MCF 10A (cell line): ENCODE measurements around the gene SEMA5A. TPM values are rescaled to one million over a fixed set of nuclear protein-coding genes. Genes with fewer than 3 reads are reported as not detected.

Experiments
- BruUV-seq: library from RNA; stranded (reverse); fragments of 400-500 nt; replicated peaks from 2 replicates; lab custom pipeline; 2021; lab: Mats Ljungman, UMichigan
- CTCF ChIA-PET: fragments of 300-600 bp; sonication (Branson Sonifier 250); formaldehyde crosslinking; extraction: SDS; loops from one replicate; lab custom pipeline; 2021; ENCODE audit warnings: antibody characterized with exemption, inconsistent platforms; lab: Yijun Ruan, JAX
- POLR2A ChIA-PET: fragments of 300-600, 350-650 bp; sonication (Branson Sonifier 250); formaldehyde crosslinking; extraction: SDS; loops from one replicate; lab custom pipeline; 2020; ENCODE audit warnings: antibody characterized with exemption, inconsistent platforms; lab: Yijun Ruan, JAX
- DNase-seq: peaks from one replicate; pipeline ENCODE4 v3.0.0-alpha.2; 2018; ENCODE audit not compliant: unreplicated experiment
- H3K27ac Mint-ChIP-seq: one replicate; pipeline ENCODE4 v1.8.0; 2022; ENCODE audit warnings: mild to moderate bottlenecking, low read depth, mixed read lengths; ENCODE audit not compliant: unreplicated experiment
- H3K27me3 Mint-ChIP-seq: one replicate; pipeline ENCODE4 v1.8.0; 2022; ENCODE audit warnings: mixed read lengths; ENCODE audit not compliant: insufficient read depth, unreplicated experiment
- H3K36me3 Mint-ChIP-seq: one replicate; pipeline ENCODE4 v1.8.0; 2022; ENCODE audit warnings: mild to moderate bottlenecking, moderate library complexity, mixed read lengths; ENCODE audit not compliant: insufficient read depth, unreplicated experiment
- H3K4me1 Mint-ChIP-seq: one replicate; pipeline ENCODE4 v1.8.0; 2022; ENCODE audit warnings: mixed read lengths; ENCODE audit not compliant: insufficient read depth, unreplicated experiment
- H3K4me3 Mint-ChIP-seq: one replicate; pipeline ENCODE4 v1.8.0; 2022; ENCODE audit warnings: mild to moderate bottlenecking, moderate library complexity, mixed read lengths; ENCODE audit not compliant: unreplicated experiment
- H3K9me3 Mint-ChIP-seq: one replicate; pipeline ENCODE4 v1.8.0; 2022; ENCODE audit warnings: mixed read lengths; ENCODE audit not compliant: unreplicated experiment
- CTCF ChIP-seq: fragments of 200-600 bp; IDR thresholded peaks from one replicate; pipeline ENCODE4 v1.8.0; 2022; ENCODE audit warnings: antibody characterized with exemption, mild to moderate bottlenecking; ENCODE audit not compliant: unreplicated experiment
- intact Hi-C: fragments of 100-400 bp; cut with micrococcal nuclease; formaldehyde crosslinking; loops from 2 replicates; pipeline ENCODE4 v1.14.1; 2022
- total RNA-seq: library from RNA; stranded (reverse); gene quantifications from 2 replicates; pipeline ENCODE4 v1.2.3, GENCODE V29; 2022

SEMA5A gene
- total RNA-seq, 1 experiment from 2014 or later, result 1.2 TPM

GRCh38 chr5:9587135-9587534 is 41.3 kb upstream of the SEMA5A start:
- Mint-ChIP-seq H3K4me1 (no peaks in the 10 kb centered on the region), H3K27ac (no peak overlapping the region), H3K4me3 (no peak overlapping the region), H3K27me3 (no peaks in the 10 kb centered on the region), H3K9me3 (no peaks in the 10 kb centered on the region), H3K36me3 (peaks cover 6% of the 10 kb centered on the region)
- ChIA-PET POLR2A (no interaction called here), CTCF (no interaction called here)
- no TSS peak for BruUV-seq
- DNase-seq, result no peak
- no peak for TF ChIP-seq CTCF
- intact Hi-C loops, result no loop called here

- BruUV-seq, result no TSS peak
- Mint-ChIP-seq H3K27me3 (no peaks in the 10 kb centered on the region), H3K9me3 (no peaks in the 10 kb centered on the region), H3K36me3 (no peaks in the 10 kb centered on the region), H3K4me1 (no peaks in the 10 kb centered on the region), H3K27ac (no peak overlapping the region), H3K4me3 (no peak overlapping the region)
- CTCF ChIA-PET, result no interaction called here
- no peak for TF ChIP-seq CTCF
- no peak for DNase-seq
- intact Hi-C loops, result no loop called here
- POLR2A ChIA-PET, result interaction anchor here (1.4 kb wide), 1 partner anchor 9 kb away, joined by 4 read pairs; no protein-coding TSS in a partner anchor
Observed at GRCh38 chr5:9582406-9582805, 36.5 kb upstream of the SEMA5A start.

GRCh38 chr5:9573796-9574195 is 27.9 kb upstream of the SEMA5A start:
- Mint-ChIP-seq H3K27me3 (no peaks in the 10 kb centered on the region), H3K9me3 (no peaks in the 10 kb centered on the region), H3K4me3 (no peak overlapping the region), H3K4me1 (no peaks in the 10 kb centered on the region), H3K36me3 (no peaks in the 10 kb centered on the region), H3K27ac (no peak overlapping the region)
- no TSS peak for BruUV-seq
- ChIA-PET POLR2A (interaction anchor here (0.8 kb wide), 1 partner anchor 9 kb away, joined by 4 read pairs; no protein-coding TSS in a partner anchor), CTCF (no interaction called here)
- intact Hi-C loops, result no loop called here
- TF ChIP-seq CTCF, result no peak
- DNase-seq, result no peak

GRCh38 chr5:9572246-9572645 is 26.4 kb upstream of the SEMA5A start:
- Mint-ChIP-seq H3K4me1 (no peaks in the 10 kb centered on the region), H3K9me3 (no peaks in the 10 kb centered on the region), H3K27me3 (no peaks in the 10 kb centered on the region), H3K4me3 (no peak overlapping the region), H3K27ac (no peak overlapping the region), H3K36me3 (no peaks in the 10 kb centered on the region)
- ChIA-PET CTCF (interaction anchor here (0.6 kb wide), 1 partner anchor 1645 kb away, joined by 5 read pairs; no protein-coding TSS in a partner anchor), POLR2A (no interaction called here)
- TF ChIP-seq CTCF, result no peak
- BruUV-seq, result no TSS peak
- intact Hi-C loops, result no loop called here
- DNase-seq, result no peak
